Smooth muscle cell (in vitro differentiated cells): ENCODE results near the gene AVP. TPM values are rescaled to one million over a fixed set of nuclear protein-coding genes. Genes with fewer than 3 reads are reported as not detected.

Experiments
- DNase-seq: peaks from one replicate; lab custom pipeline; 2025; ENCODE audit not compliant: unreplicated experiment; lab: John Stamatoyannopoulos, UW
- H2AFZ ChIP-seq: fragments of 200-600 bp; sonication (generic); 2 replicates; pipeline ENCODE4 v1.6.0; 2016; ENCODE audit warnings: antibody characterized with exemption, low read depth, mild to moderate bottlenecking
- H3F3A ChIP-seq: fragments of 200-600 bp; sonication (generic); 2 replicates; pipeline ENCODE4 v1.6.0; 2017; ENCODE audit warnings: antibody characterized with exemption, low read depth
- H3K27ac ChIP-seq: fragments of 200-600 bp; sonication (generic); 2 replicates; pipeline ENCODE4 v1.5.1; 2016; ENCODE audit warnings: low read depth, mild to moderate bottlenecking
- H3K27me3 ChIP-seq: fragments of 200-600 bp; sonication (generic); 2 replicates; pipeline ENCODE4 v1.6.1; 2016; ENCODE audit warnings: low read depth, mild to moderate bottlenecking
- H3K36me3 ChIP-seq: fragments of 200-600 bp; sonication (generic); 2 replicates; pipeline ENCODE4 v1.5.1; 2016; ENCODE audit warnings: low read depth
- H3K4me1 ChIP-seq: fragments of 200-600 bp; sonication (generic); 2 replicates; pipeline ENCODE4 v1.5.1; 2016; ENCODE audit warnings: low read depth
- H3K4me2 ChIP-seq: fragments of 200-600 bp; sonication (generic); 2 replicates; pipeline ENCODE4 v1.6.0; 2016; ENCODE audit warnings: mild to moderate bottlenecking
- H3K4me3 ChIP-seq: fragments of 200-600 bp; sonication (generic); 2 replicates; pipeline ENCODE4 v1.5.1; 2016; ENCODE audit warnings: mild to moderate bottlenecking
- H3K79me2 ChIP-seq: fragments of 200-600 bp; sonication (generic); 2 replicates; pipeline ENCODE4 v1.6.0; 2016; ENCODE audit warnings: low read depth, mild to moderate bottlenecking
- H3K9ac ChIP-seq: fragments of 200-600 bp; sonication (generic); 2 replicates; pipeline ENCODE4 v1.6.0; 2016; ENCODE audit warnings: low read depth
- H3K9me3 ChIP-seq: fragments of 200-600 bp; sonication (generic); replicated peaks from 2 replicates; pipeline ENCODE4 v1.5.1; 2016; ENCODE audit warnings: low read depth
- H4K20me1 ChIP-seq: fragments of 200-600 bp; sonication (generic); 2 replicates; pipeline ENCODE4 v1.6.0; 2016; ENCODE audit warnings: low read depth
- CTCF ChIP-seq: fragments of 200-600 bp; sonication (generic); IDR thresholded peaks from 2 replicates; pipeline ENCODE4 v1.5.1; 2017; ENCODE audit warnings: borderline replicate concordance, mild to moderate bottlenecking, antibody characterized with exemption; ENCODE audit not compliant: insufficient read depth, poor library complexity, severe bottlenecking
- WGBS: methylation state at CpG from one replicate; pipeline ENCODE4 v1.1.7; 2016; ENCODE audit warnings: low lambda C conversion rate; 5-methylcytosine and 5-hydroxymethylcytosine counted together
- polyA plus RNA-seq: library from polyadenylated mRNA; unstranded; fragments of >200 nt; fragmentation: Nextera tagmentation; extraction: Ambion mirVana; gene quantifications from 2 replicates; pipeline ENCODE4 v1.2.1, GENCODE V29; 2016
- total RNA-seq: library from RNA; depleted of rRNA; stranded (reverse); fragments of >200 nt; gene quantifications from 2 replicates; pipeline ENCODE4 v1.2.3, GENCODE V29; 2014

The AVP gene
- total and polyA plus RNA-seq, 2 experiments from 2014 or later, result not detected

GRCh38 chr20:3039426-3039825 lies 45.1 kb downstream of the AVP start:
- no peaks in the 10 kb centered on the region for H3K4me1 ChIP-seq
- no peaks in the 10 kb centered on the region for H3F3A ChIP-seq
- no peak overlapping the region for H3K9ac ChIP-seq
- no peak for TF ChIP-seq CTCF
- no peaks in the 10 kb centered on the region for H3K79me2 ChIP-seq
- H3K4me2 ChIP-seq, result no peak overlapping the region
- no peaks in the 10 kb centered on the region for H3K27me3 ChIP-seq
- H3K9me3 ChIP-seq, result no peaks in the 10 kb centered on the region
- no peak for DNase-seq
- no peak overlapping the region for H3K27ac ChIP-seq
- WGBS, result 96% methylated on average over 4 of the region's 4 CpGs
- H3K36me3 ChIP-seq, result no peaks in the 10 kb centered on the region
- no peak overlapping the region for H3K4me3 ChIP-seq
- H2AFZ ChIP-seq, result no peak overlapping the region
- no peaks in the 10 kb centered on the region for H4K20me1 ChIP-seq

- H4K20me1 ChIP-seq, result no peaks in the 10 kb centered on the region
- DNase-seq, result no peak
- H3K4me2 ChIP-seq, result no peak overlapping the region
- H3K27ac ChIP-seq, result no peak overlapping the region
- no peak overlapping the region for H2AFZ ChIP-seq
- H3K36me3 ChIP-seq, result no peaks in the 10 kb centered on the region
- H3K9ac ChIP-seq, result no peak overlapping the region
- no peaks in the 10 kb centered on the region for H3K27me3 ChIP-seq
- H3F3A ChIP-seq, result no peaks in the 10 kb centered on the region
- H3K4me3 ChIP-seq, result no peak overlapping the region
- H3K79me2 ChIP-seq, result no peaks in the 10 kb centered on the region
- no peaks in the 10 kb centered on the region for H3K9me3 ChIP-seq
- no peak for TF ChIP-seq CTCF
- no peaks in the 10 kb centered on the region for H3K4me1 ChIP-seq
- WGBS, result 80% methylated on average over 5 of the region's 5 CpGs
Measured at GRCh38 chr20:3038454-3038853, 46.1 kb downstream of the AVP start.

- Histone ChIP-seq H3K27ac (no peak overlapping the region), H3K9me3 (no peaks in the 10 kb centered on the region), H3K79me2 (no peaks in the 10 kb centered on the region), H3K4me3 (no peak overlapping the region), H3K36me3 (no peaks in the 10 kb centered on the region), H3K9ac (no peak overlapping the region), H2AFZ (no peak overlapping the region), H3F3A (no peaks in the 10 kb centered on the region), H3K27me3 (no peaks in the 10 kb centered on the region), H4K20me1 (no peaks in the 10 kb centered on the region), H3K4me1 (no peaks in the 10 kb centered on the region), H3K4me2 (no peak overlapping the region)
- DNase-seq, result no peak
- TF ChIP-seq CTCF, result no peak
- 87% methylated on average over 3 of the region's 3 CpGs for WGBS
Measured at GRCh38 chr20:3037654-3038053, 46.9 kb downstream of the AVP start.

GRCh38 chr20:3032624-3033023 lies 51.9 kb downstream of the AVP start:
- no peak overlapping the region for H3K9ac ChIP-seq
- DNase-seq, result no peak
- H3K4me2 ChIP-seq, result no peak overlapping the region
- no peaks in the 10 kb centered on the region for H3K79me2 ChIP-seq
- no peaks in the 10 kb centered on the region for H3F3A ChIP-seq
- H3K27me3 ChIP-seq, result no peaks in the 10 kb centered on the region
- no peaks in the 10 kb centered on the region for H3K36me3 ChIP-seq
- H3K9me3 ChIP-seq, result no peaks in the 10 kb centered on the region
- TF ChIP-seq CTCF, result no peak
- no peak overlapping the region for H3K27ac ChIP-seq
- H4K20me1 ChIP-seq, result no peaks in the 10 kb centered on the region
- H3K4me1 ChIP-seq, result no peaks in the 10 kb centered on the region
- WGBS, result 97% methylated on average over 8 of the region's 8 CpGs
- no peak overlapping the region for H3K4me3 ChIP-seq
- no peak overlapping the region for H2AFZ ChIP-seq
